HG02981 (cell line): ENCODE measurements around the gene ENDOU.

Source experiments
- ATAC-seq: cut with Tn5 transposase; IDR thresholded peaks from one replicate; pipeline ENCODE4 v1.9.1; 2021; ENCODE audit warnings: mild to moderate bottlenecking, moderate library complexity; ENCODE audit not compliant: unreplicated experiment

Gene ENDOU

GRCh38 chr12:47722941-47723631 lies 2.2 kb downstream of the ENDOU start:
- ATAC-seq = no peak

- ATAC-seq = no peak
Measured at GRCh38 chr12:47722136-47722834, 3.0 kb downstream of the ENDOU start.

GRCh38 chr12:47721431-47721973 lies 3.8 kb downstream of the ENDOU start:
- no peak for ATAC-seq

- ATAC-seq = no peak
Measured at GRCh38 chr12:47718531-47718930, 6.8 kb downstream of the ENDOU start.

- peak; percentile 44 for ATAC-seq
Measured at GRCh38 chr12:47717443-47718193, 7.7 kb downstream of the ENDOU start.

- ATAC-seq = no peak
Measured at GRCh38 chr12:47717046-47717442, 8.2 kb downstream of the ENDOU start.

GRCh38 chr12:47715877-47716548 lies 9.3 kb downstream of the ENDOU start:
- no peak for ATAC-seq

GRCh38 chr12:47715393-47715876 lies 9.9 kb downstream of the ENDOU start:
- peak; percentile 65 for ATAC-seq

GRCh38 chr12:47714826-47715386 lies 10.4 kb downstream of the ENDOU start:
- peak; percentile 11 for ATAC-seq

- no peak for ATAC-seq
Measured at GRCh38 chr12:47712171-47712570, 13.1 kb downstream of the ENDOU start.

- ATAC-seq = no peak
Measured at GRCh38 chr12:47711448-47711847, 13.8 kb downstream of the ENDOU start.

- no peak for ATAC-seq
Measured at GRCh38 chr12:47710278-47710677, 15.0 kb downstream of the ENDOU start.

- ATAC-seq = no peak
Measured at GRCh38 chr12:47709671-47710070, 15.6 kb downstream of the ENDOU start.

- ATAC-seq = no peak
Measured at GRCh38 chr12:47709237-47709636, 16.1 kb downstream of the ENDOU start.

GRCh38 chr12:47707905-47708543 lies 17.3 kb downstream of the ENDOU start:
- ATAC-seq = no peak

- no peak for ATAC-seq
Measured at GRCh38 chr12:47707355-47707754, 17.9 kb downstream of the ENDOU start.

GRCh38 chr12:47705566-47706425 lies 19.5 kb downstream of the ENDOU start, which contains the start of gene RPAP3:
Gene RPAP3 (minus strand): TSS chr12:47706030. CDS start chr12:47702840, 3,190 bp downstream.
- peak; percentile 79 for ATAC-seq

GRCh38 chr12:47705229-47705565 lies 20.1 kb downstream of the ENDOU start:
- no peak for ATAC-seq

- ATAC-seq = no peak
Measured at GRCh38 chr12:47704719-47705118, 20.6 kb downstream of the ENDOU start.
